ENCODE data around the gene COPS6. TPM values are rescaled to one million over a fixed set of nuclear protein-coding genes. Genes with fewer than 3 reads are reported as not detected.

The COPS6 gene
- total and polyA plus RNA-seq, 2 of the 4 experiments (the other 2 are of a cell fraction), result 185 to 325 TPM

GRCh38 chr7:100141555-100141949 lies 52.8 kb downstream of the COPS6 start:
- H3K23ac ChIP-seq (ENCODE audit: low read depth, low read length), result no peak overlapping the region
- H3K4ac ChIP-seq (ENCODE audit: low read depth, low read length), result no peak overlapping the region
- peak overlapping the region; percentile 33 for H2AFZ ChIP-seq (replicated peaks; ENCODE audit: low read length, poor library complexity)
- no peak overlapping the region for H2AK9ac ChIP-seq (replicated peaks; ENCODE audit: low read depth, low read length, poor library complexity)
- H3K36me3 ChIP-seq (ENCODE audit: control insufficient read depth, insufficient read depth, low read length), result no peaks in the 10 kb centered on the region
- no peak overlapping the region for H3K4me3 ChIP-seq (ENCODE audit: insufficient read depth, low read depth, low read length)
- dilution Hi-C loops (cut with HindIII; ENCODE audit: low sequenced_read_pairs, unreplicated experiment), result no loop called here
- H4K91ac ChIP-seq (ENCODE audit: insufficient read depth, low read depth, low read length), result no peak overlapping the region
- ChIA-PET POLR2A (ENCODE audit: unreplicated experiment) (no interaction called here), CTCF (interaction anchor here (0.9 kb wide), 1 partner anchor 10 kb away, joined by 3 read pairs; no protein-coding TSS in a partner anchor)
- H2BK15ac ChIP-seq (ENCODE audit: low read depth, low read length), result no peak overlapping the region
- no peak overlapping the region for H2BK20ac ChIP-seq (ENCODE audit: low read depth, low read length)
- no peaks in the 10 kb centered on the region for H3K79me1 ChIP-seq (ENCODE audit: low read depth in 1 of 2, low read length in 2 of 2)
- no peak overlapping the region for H2BK5ac ChIP-seq (ENCODE audit: low read depth, low read length, poor library complexity, severe bottlenecking)
- H3K9ac ChIP-seq (ENCODE audit: low read depth, low read length), result no peak overlapping the region
- no peak overlapping the region for H2AK5ac ChIP-seq (ENCODE audit: low read depth, low read length)
- BruUV-seq (replicated peaks), result no TSS peak
- H3K4me1 ChIP-seq (ENCODE audit: control insufficient read depth, insufficient read depth, low read length), result no peaks in the 10 kb centered on the region
- TF ChIP-seq RFX5 (IDR thresholded peaks at IDR 0.05; ENCODE audit: low read depth, low read length), result no peak
- TF ChIP-seq MXI1 (IDR thresholded peaks at IDR 0.05; ENCODE audit: borderline replicate concordance, low read depth, low read length), result no peak
- TF ChIP-seq BHLHE40 (IDR thresholded peaks at IDR 0.05; ENCODE audit: low read depth, low read length), result no peak
- TF ChIP-seq CTCF (conservative IDR thresholded peaks at IDR 0.05; ENCODE audit: low read depth, low read length), result no peak
- no peak for TF ChIP-seq CHD1 (IDR thresholded peaks at IDR 0.05; ENCODE audit: low read depth, low read length)
- no peak for TF ChIP-seq RCOR1 (IDR thresholded peaks at IDR 0.05; ENCODE audit: insufficient replicate concordance, low read length)
- TF ChIP-seq USF2 (IDR thresholded peaks at IDR 0.05; ENCODE audit: low read depth, low read length), result no peak
- H4K20me1 ChIP-seq (ENCODE audit: insufficient read depth, low read length), result no peaks in the 10 kb centered on the region
- no peak overlapping the region for H4K8ac ChIP-seq (ENCODE audit: low read depth in 2 of 2, low read length in 2 of 2)
- no peaks in the 10 kb centered on the region for H3K9me1 ChIP-seq (ENCODE audit: insufficient read depth, low read length)
- in situ Hi-C loops (cut with MboI; ENCODE audit: low sequenced_read_pairs), result no loop called here
- no peak overlapping the region for H3K14ac ChIP-seq (replicated peaks; ENCODE audit: low read depth, low read length)
- H2BK120ac ChIP-seq (ENCODE audit: low read depth, low read length), result no peak overlapping the region
- H3K27ac ChIP-seq (ENCODE audit: insufficient read depth, low read length), result no peak overlapping the region
- intact Hi-C loops (cut with micrococcal nuclease), result no loop called here
- no peak overlapping the region for H3K56ac ChIP-seq (ENCODE audit: extremely low read depth, insufficient read depth, low read length)
- no peak overlapping the region for H3K4me2 ChIP-seq (ENCODE audit: low read depth, low read length)
- H4K5ac ChIP-seq (ENCODE audit: low read depth, low read length), result no peak overlapping the region
- no peaks in the 10 kb centered on the region for H3K27me3 ChIP-seq (ENCODE audit: control insufficient read depth, insufficient read depth, low read length)
- H3K9me3 ChIP-seq (ENCODE audit: control insufficient read depth, insufficient read depth, low read length), result no peaks in the 10 kb centered on the region
- H3K18ac ChIP-seq (ENCODE audit: low read depth, low read length), result no peak overlapping the region
- DNase-seq (no peak), ATAC-seq (ENCODE audit: low read depth) (no peak)
- WGBS, 2 experiments (ENCODE audit: extremely low coverage in 2 of 2, insufficient read length in 1 of 2), result no CpG with 5 or more reads among the region's 3 CpGs

Small RNA genes within 50 kb of the gene (microRNA-seq; reads per million reads assigned to microRNA genes)
- 1,820 to 9,724 reads per million in 2 experiments for gene MIR106B (ENCODE audit: insufficient read depth in 1 of 2, insufficient read length in 1 of 2, unreplicated experiment in 1 of 2)
- 221 to 3,645 reads per million in 2 experiments for gene MIR25 (ENCODE audit: insufficient read depth in 1 of 2, insufficient read length in 1 of 2, unreplicated experiment in 1 of 2)
- 1,754 to 40,429 reads per million in 2 experiments for gene MIR93 (ENCODE audit: insufficient read depth in 1 of 2, insufficient read length in 1 of 2, unreplicated experiment in 1 of 2)

Small RNA genes within 50 kb of the gene (small RNA-seq; reads per million reads assigned to genes)
- gene MIR106B (146 to 64,679 (median 19,769) reads per million in 5 experiments), gene MIR25 (26.3 to 31,501 (median 3,468) reads per million in 5 experiments), gene MIR93 (401 to 57,385 (median 23,255) reads per million in 5 experiments)

Other genes with a start within 250 kb of the COPS6 start
- gene OR2AE1, start 211.9 kb upstream of the COPS6 start, total RNA-seq (2012; rRNA removed), result 0.18 TPM in 1 of 2 replicates, not detected in the other
- 0.17 TPM in 1 of 2 replicates, not detected in the other for gene OR2AE1, start 211.9 kb upstream of the COPS6 start, polyA plus RNA-seq (2012; rRNA removed)
- gene TRIM4, start 169.4 kb upstream of the COPS6 start, total RNA-seq (2012; rRNA removed), result 10.6 and 15.3 TPM in 2 replicates
- gene TRIM4, start 169.4 kb upstream of the COPS6 start, polyA plus RNA-seq (2012; rRNA removed), result 11.5 and 13.4 TPM in 2 replicates
- gene GJC3, start 159.3 kb upstream of the COPS6 start, total RNA-seq (2012; rRNA removed), result not detected in 2 replicates
- gene GJC3, start 159.3 kb upstream of the COPS6 start, polyA plus RNA-seq (2012; rRNA removed), result not detected in 2 replicates
- not detected in 2 replicates for gene AZGP1, start 112.9 kb upstream of the COPS6 start, total RNA-seq (2012; rRNA removed)
- gene AZGP1, start 112.9 kb upstream of the COPS6 start, polyA plus RNA-seq (2012; rRNA removed), result not detected in 2 replicates
- gene ZKSCAN1, start 73.4 kb upstream of the COPS6 start, total RNA-seq (2012; rRNA removed), result 30.3 and 40.7 TPM in 2 replicates
- gene ZKSCAN1, start 73.4 kb upstream of the COPS6 start, polyA plus RNA-seq (2012; rRNA removed), result 10.8 and 13.7 TPM in 2 replicates
- gene ZSCAN21, start 39.2 kb upstream of the COPS6 start, total RNA-seq (2012; rRNA removed), result 13.1 and 13.3 TPM in 2 replicates
- gene ZSCAN21, start 39.2 kb upstream of the COPS6 start, polyA plus RNA-seq (2012; rRNA removed), result 10.8 and 11.5 TPM in 2 replicates
- gene ZNF3, start 7.2 kb upstream of the COPS6 start, total RNA-seq (2012; rRNA removed), result 30.8 and 33.1 TPM in 2 replicates
- 20.4 and 24.8 TPM in 2 replicates for gene ZNF3, start 7.2 kb upstream of the COPS6 start, polyA plus RNA-seq (2012; rRNA removed)
- gene MCM7, start 12.4 kb downstream of the COPS6 start, total RNA-seq (2012; rRNA removed), result 130 and 137 TPM in 2 replicates
- 104 and 119 TPM in 2 replicates for gene MCM7, start 12.4 kb downstream of the COPS6 start, polyA plus RNA-seq (2012; rRNA removed)
- gene AP4M1, start 12.7 kb downstream of the COPS6 start, total RNA-seq (2012; rRNA removed), result 18.6 and 21.1 TPM in 2 replicates
- gene AP4M1, start 12.7 kb downstream of the COPS6 start, polyA plus RNA-seq (2012; rRNA removed), result 20.5 and 21.4 TPM in 2 replicates
- gene TAF6, start 30.4 kb downstream of the COPS6 start, total RNA-seq (2012; rRNA removed), result 11.3 and 14.4 TPM in 2 replicates
- gene TAF6, start 30.4 kb downstream of the COPS6 start, polyA plus RNA-seq (2012; rRNA removed), result 55.3 and 56.5 TPM in 2 replicates
- 13.3 and 20.0 TPM in 2 replicates for gene CNPY4, start 30.7 kb downstream of the COPS6 start, total RNA-seq (2012; rRNA removed)
- gene CNPY4, start 30.7 kb downstream of the COPS6 start, polyA plus RNA-seq (2012; rRNA removed), result 18.1 and 21.9 TPM in 2 replicates
- gene MBLAC1, start 38.0 kb downstream of the COPS6 start, total RNA-seq (2012; rRNA removed), result 0.56 and 0.72 TPM in 2 replicates
- 1.4 and 1.6 TPM in 2 replicates for gene MBLAC1, start 38.0 kb downstream of the COPS6 start, polyA plus RNA-seq (2012; rRNA removed)
- 131 and 134 TPM in 2 replicates for gene LAMTOR4, start 59.9 kb downstream of the COPS6 start, total RNA-seq (2012; rRNA removed)
- 268 and 289 TPM in 2 replicates for gene LAMTOR4, start 59.9 kb downstream of the COPS6 start, polyA plus RNA-seq (2012; rRNA removed)
- gene TRAPPC14, start 69.8 kb downstream of the COPS6 start, total RNA-seq (2012; rRNA removed), result 4.4 and 4.5 TPM in 2 replicates
- gene TRAPPC14, start 69.8 kb downstream of the COPS6 start, polyA plus RNA-seq (2012; rRNA removed), result 14.1 and 15.9 TPM in 2 replicates
- 0.90 and 1.1 TPM in 2 replicates for gene GAL3ST4, start 79.6 kb downstream of the COPS6 start, total RNA-seq (2012; rRNA removed)
- 7.3 and 8.5 TPM in 2 replicates for gene GAL3ST4, start 79.6 kb downstream of the COPS6 start, polyA plus RNA-seq (2012; rRNA removed)
- gene GPC2, start 88.4 kb downstream of the COPS6 start, total RNA-seq (2012; rRNA removed), result 1.4 and 1.8 TPM in 2 replicates
- gene GPC2, start 88.4 kb downstream of the COPS6 start, polyA plus RNA-seq (2012; rRNA removed), result 5.7 and 6.0 TPM in 2 replicates
- gene STAG3, start 88.9 kb downstream of the COPS6 start, total RNA-seq (2012; rRNA removed), result 0.28 and 0.36 TPM in 2 replicates
- 0.47 and 0.65 TPM in 2 replicates for gene STAG3, start 88.9 kb downstream of the COPS6 start, polyA plus RNA-seq (2012; rRNA removed)
- gene PVRIG, start 131.0 kb downstream of the COPS6 start, total RNA-seq (2012; rRNA removed), result not detected in 2 replicates
- not detected in 2 replicates for gene PVRIG, start 131.0 kb downstream of the COPS6 start, polyA plus RNA-seq (2012; rRNA removed)
- not detected in 2 replicates for gene SPDYE3, start 218.7 kb downstream of the COPS6 start, total RNA-seq (2012; rRNA removed)
- gene SPDYE3, start 218.7 kb downstream of the COPS6 start, polyA plus RNA-seq (2012; rRNA removed), result not detected in 2 replicates